Adrenal gland (tissue), 12 donors: ENCODE measurements around the gene FLYWCH1. TPM values are rescaled to one million over a fixed set of nuclear protein-coding genes. Genes with fewer than 3 reads are reported as not detected.

ENCODE experiments used
- DNase-seq, 7 donors: peaks; one replicate each; pipeline ENCODE4 v3.0.0-alpha.2; 2019 to 2020
- H3K27ac ChIP-seq, 5 donors: fragments of 200-600 bp; sonication (generic) in 4 of 5; 1 replicate in 3 of 5; 2 replicates in 2 of 5; pipeline versions ENCODE4 v1.5.1 to v1.8.0; 2016 to 2020; ENCODE audit warnings: mild to moderate bottlenecking in 1 of 5
- H3K27me3 ChIP-seq: fragments of 200-600 bp; 2 replicates; pipeline ENCODE4 v1.8.0; 2021
- H3K36me3 ChIP-seq, 2 donors: fragments of 200-600 bp; replicated peaks in 1 of 2; 1 replicate in 1 of 2; 2 replicates in 1 of 2; pipeline versions ENCODE4 v1.5.1 to v1.8.0; 2018 to 2022
- H3K4me1 ChIP-seq, 2 donors: fragments of 200-600 bp; replicated peaks in 1 of 2; 1 replicate in 1 of 2; 2 replicates in 1 of 2; pipeline versions ENCODE4 v1.5.1 to v1.8.0; 2018 to 2021
- H3K4me3 ChIP-seq, 4 donors: fragments of 200-600 bp; sonication (generic) in 3 of 4; one replicate each; pipeline ENCODE4 v1.5.1; 2016 to 2018
- H3K9me3 ChIP-seq, 3 donors: fragments of 200-600 bp; sonication (generic) in 1 of 3; replicated peaks in 1 of 3; 1 replicate in 2 of 3; 2 replicates in 1 of 3; pipeline versions ENCODE4 v1.5.1 to v1.8.0; 2016 to 2021
- CTCF ChIP-seq, 6 experiments: fragments of 450-650 bp in 4 of 6; fragments of 200-600 bp in 2 of 6; sonication (generic) in 1 of 6; IDR thresholded peaks; 1 replicate in 5 of 6; 2 replicates in 1 of 6; pipeline versions ENCODE4 v1.5.1 to v1.8.0; 2016 to 2021; ENCODE audit warnings: antibody characterized with exemption in 6 of 6, mild to moderate bottlenecking in 2 of 6, moderate library complexity in 1 of 6
- POLR2A ChIP-seq, 2 donors: fragments of 450-650 bp; IDR thresholded peaks; one replicate each; pipeline ENCODE4 v1.6.1; 2017; ENCODE audit warnings: antibody characterized with exemption in 2 of 2, mild to moderate bottlenecking in 2 of 2, moderate library complexity in 1 of 2
- WGBS, 4 donors: extraction: QIAGEN DNeasy Blood & Tissue Kit in 2 of 4; methylation state at CpG; one replicate each; pipeline versions ENCODE4 v1.1.5 to v1.1.7; 2013 to 2017; 5-methylcytosine and 5-hydroxymethylcytosine counted together
- intact Hi-C, 2 donors: fragments of 100-400 bp; cut with DNase I; formaldehyde crosslinking; loops; one replicate each; pipeline versions ENCODE4 v1.14.1 to v1.15.0; 2022 to 2023
- polyA plus RNA-seq, 3 donors: library from polyadenylated mRNA; stranded (reverse); fragments of 200-250 nt in 2 of 3; fragments of 350-450 nt in 1 of 3; fragmentation: Illumina TruSeq in 1 of 3; extraction: RNeasy Lipid Tissue Mini Kit (QIAGEN cat#74804) in 1 of 3; gene quantifications; one replicate each; pipeline ENCODE4 v1.2.3, GENCODE V29; 2013 to 2014
- total RNA-seq, 9 donors: library from RNA; depleted of rRNA in 4 of 9; stranded (reverse); fragments of >200 nt in 4 of 9; fragments of 120-200 nt in 1 of 9; fragmentation: NEBNext Ultra II Directional in 1 of 9; extraction: Animal tissue kit (Norgen Biotek cat#: 25700) in 1 of 9; gene quantifications; one replicate each; pipeline versions ENCODE4 v1.1.0 to v1.2.4, GENCODE V29; 2013 to 2023
- donor health status: healthy with polysubstance abuse.
- donor health status: Bipolar disorder and iron deficiency.
- donor health status: DM: yes; HTN: yes; CAD: no.
- donor health status: DM: no; HTN: no; CAD: no.
- donor health status: DM: no; HTN: no; CAD: no.
- donor health status: DM: yes; HTN: yes; CAD: no.

FLYWCH1 gene
- total and polyA plus RNA-seq, 12 donors: 3.3 to 89.8 (median 50.4) TPM

DNA sequence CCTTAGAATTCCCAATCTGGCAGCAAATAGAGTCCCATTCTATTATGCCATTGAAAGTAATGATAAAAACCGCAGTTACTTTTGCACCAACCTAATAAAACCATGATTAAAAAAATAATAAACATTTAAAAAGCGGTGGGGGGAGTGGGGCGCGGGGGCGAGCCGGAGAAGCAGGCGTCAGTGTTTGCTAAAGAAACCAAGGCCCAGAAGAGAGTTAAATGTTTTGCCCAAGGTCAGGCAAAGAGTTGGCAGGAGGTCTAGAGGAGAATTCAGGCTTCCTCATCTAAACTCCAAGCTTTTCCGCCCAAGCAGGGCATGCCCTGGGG is 44.1 kb upstream of the FLYWCH1 start:
- 8 to 20% (median 17%) methylated on average over 8 of the region's 8 CpGs for WGBS, 4 donors
- no peaks in the 10 kb centered on the region for H3K27me3 ChIP-seq
- H3K36me3 ChIP-seq: no peaks in the 10 kb centered on the region
- no peaks in the 10 kb centered on the region for H3K9me3 ChIP-seq
- H3K4me3 ChIP-seq: peak overlapping the region in 2 of 4 donors; percentile 48 to 62
- peaks cover 7% of the 10 kb centered on the region in 2 donors for H3K4me1 ChIP-seq
- TF ChIP-seq POLR2A (IDR thresholded peaks at IDR 0.05): no peak
- no peak for TF ChIP-seq CTCF (IDR thresholded peaks at IDR 0.05)
- H3K27ac ChIP-seq: peak overlapping the region; percentile 39 to 97 (median 90)
- peak in 1 of 7 donors; percentile 67 for DNase-seq
- intact Hi-C loops: no loop called here

DNA sequence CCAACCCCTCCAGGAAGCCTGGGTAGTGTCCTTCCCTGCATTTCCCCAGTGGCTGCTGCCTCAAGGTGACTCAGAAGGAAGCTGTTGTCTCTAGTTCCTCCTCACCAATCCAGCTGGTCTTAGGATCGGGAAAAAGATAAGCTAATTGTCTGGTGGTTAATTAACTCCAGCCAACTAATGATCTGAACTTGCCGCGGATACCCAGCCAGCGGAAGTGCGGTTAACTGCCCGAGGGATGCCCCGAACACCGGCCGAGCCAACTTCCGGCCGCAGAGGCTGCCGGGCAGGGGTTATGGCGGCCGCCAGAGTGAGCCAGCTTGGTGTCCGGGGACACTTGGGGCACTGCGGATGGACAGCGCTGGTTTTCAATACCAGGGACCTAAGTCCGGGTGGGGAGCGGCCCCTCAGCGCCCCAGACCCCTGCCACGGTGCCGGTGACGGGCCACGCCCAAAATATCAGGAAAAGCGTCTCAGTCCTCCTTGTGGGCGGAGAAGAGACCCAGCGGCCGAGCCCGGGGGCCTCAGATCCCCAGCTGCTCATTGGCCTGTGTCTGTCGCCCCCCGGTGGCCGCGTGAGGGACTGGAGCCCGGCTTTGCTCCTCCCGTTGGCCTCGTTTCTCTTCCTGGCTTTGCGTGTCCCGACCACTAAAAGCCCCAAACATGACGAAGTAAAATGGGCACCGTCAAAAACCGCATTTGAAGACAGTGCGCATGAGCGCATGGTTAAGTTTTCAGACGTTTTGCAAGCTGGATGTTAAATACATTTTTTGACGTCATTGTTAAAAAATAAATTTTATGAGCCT is 43.5 kb upstream of the FLYWCH1 start:
- WGBS, 4 donors: 0 to 1% (median 0%) methylated on average over 13 to 45 of the region's 45 CpGs
- intact Hi-C loops: loop anchor here in 1 of 2 donors (2.0 kb wide), 1 partner anchor 29 kb away; no protein-coding TSS in a partner anchor
- Histone ChIP-seq H3K27me3 (no peaks in the 10 kb centered on the region), H3K27ac (peak overlapping the region; percentile 39 to 97 (median 90)), H3K4me3 (peak overlapping the region; percentile 16 to 62 (median 42)), H3K4me1 (peaks cover 7% of the 10 kb centered on the region in 2 donors), H3K36me3 (no peaks in the 10 kb centered on the region), H3K9me3 (no peaks in the 10 kb centered on the region)
- peak; percentile 93 to 98 (median 96) for DNase-seq
- TF ChIP-seq CTCF (IDR thresholded peaks at IDR 0.05) (peak; percentile 90 to 99 (median 98)), POLR2A (IDR thresholded peaks at IDR 0.05) (peak; percentile 63 to 72)

- TF ChIP-seq CTCF (IDR thresholded peaks at IDR 0.05): no peak
- no peak for TF ChIP-seq POLR2A (IDR thresholded peaks at IDR 0.05)
- Histone ChIP-seq H3K27me3 (no peaks in the 10 kb centered on the region), H3K27ac (no peak overlapping the region), H3K9me3 (no peaks in the 10 kb centered on the region), H3K36me3 (no peaks in the 10 kb centered on the region), H3K4me1 (peaks cover 11 to 13% of the 10 kb centered on the region in 2 donors), H3K4me3 (no peak overlapping the region)
- no peak for DNase-seq
- intact Hi-C loops: loop anchor here in 1 of 2 donors (5.0 kb wide), 1 partner anchor 50 kb away; no protein-coding TSS in a partner anchor
- WGBS, 4 donors: 68 to 82% (median 76%) methylated on average over 4 to 6 of the region's 6 CpGs
These were observed 39.8 kb upstream of the FLYWCH1 start for GRCh38 chr16:2871926-2872325.

DNA sequence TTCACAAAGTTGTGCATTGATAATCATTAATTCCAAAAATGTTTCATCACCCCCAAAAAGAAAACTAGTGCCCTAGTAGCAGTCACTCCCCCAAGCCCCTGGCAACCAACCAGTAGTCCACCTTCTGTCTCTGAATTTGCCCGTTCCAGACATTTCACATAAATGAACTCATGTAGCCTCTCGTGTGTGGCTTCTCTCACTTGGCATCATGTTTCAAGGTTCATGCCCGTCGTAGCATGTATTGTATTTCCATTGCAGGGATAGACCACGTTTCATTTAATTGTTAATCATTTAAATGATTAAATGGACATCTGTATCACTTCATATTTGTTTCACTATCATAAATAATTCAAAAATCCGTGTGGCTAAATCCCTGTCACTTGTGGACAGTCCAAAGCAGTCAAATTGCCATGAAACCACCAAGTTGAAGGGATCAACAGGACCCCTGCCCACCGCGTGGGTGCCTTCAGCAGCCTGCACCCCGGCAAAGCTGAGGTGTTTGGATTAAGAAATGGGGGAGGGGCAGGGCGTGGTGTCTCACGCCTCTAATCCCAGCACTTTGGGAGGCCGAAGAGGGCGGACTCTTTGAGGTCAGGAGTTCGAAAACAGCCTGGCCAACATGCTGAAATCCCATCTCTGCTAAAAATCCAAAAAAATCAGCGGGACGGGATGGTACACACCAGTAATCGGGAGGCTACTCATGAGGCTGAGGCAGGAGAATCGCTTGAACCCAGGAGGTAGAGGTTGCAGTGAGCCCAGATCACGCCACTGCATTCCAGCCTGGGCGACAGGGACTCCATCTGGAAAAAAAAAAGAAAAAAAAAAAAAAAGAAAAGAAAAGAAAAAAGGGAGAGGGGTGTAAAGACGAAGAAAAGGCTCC is 37.5 kb upstream of the FLYWCH1 start:
- no peak for TF ChIP-seq CTCF (IDR thresholded peaks at IDR 0.05)
- TF ChIP-seq POLR2A (IDR thresholded peaks at IDR 0.05): no peak
- Histone ChIP-seq H3K9me3 (no peaks in the 10 kb centered on the region), H3K27ac (no peak overlapping the region), H3K4me3 (no peak overlapping the region), H3K27me3 (no peaks in the 10 kb centered on the region), H3K36me3 (no peaks in the 10 kb centered on the region), H3K4me1 (peaks cover 4 to 6% of the 10 kb centered on the region in 2 donors)
- peak in 2 of 7 donors; percentile 18 to 24 for DNase-seq
- intact Hi-C loops: loop anchor here (2.0 to 5.0 kb wide), 2 partner anchors 45 to 48 kb away; no protein-coding TSS in a partner anchor
- WGBS, 4 donors: 52 to 61% (median 54%) methylated on average over 20 to 21 of the region's 21 CpGs
